Activated CD8-positive, alpha-beta memory T cell treated with anti-CD3 and anti-CD28 coated beads, Interleukin-2, amount 50 U/mL, for 1 hour (primary cell): ENCODE results near the gene GRAP2.

Experiments
- DNase-seq: peaks from one replicate; pipeline ENCODE4 v3.0.0-alpha.2; 2020; ENCODE audit errors: extremely low read depth

Gene GRAP2

DNA sequence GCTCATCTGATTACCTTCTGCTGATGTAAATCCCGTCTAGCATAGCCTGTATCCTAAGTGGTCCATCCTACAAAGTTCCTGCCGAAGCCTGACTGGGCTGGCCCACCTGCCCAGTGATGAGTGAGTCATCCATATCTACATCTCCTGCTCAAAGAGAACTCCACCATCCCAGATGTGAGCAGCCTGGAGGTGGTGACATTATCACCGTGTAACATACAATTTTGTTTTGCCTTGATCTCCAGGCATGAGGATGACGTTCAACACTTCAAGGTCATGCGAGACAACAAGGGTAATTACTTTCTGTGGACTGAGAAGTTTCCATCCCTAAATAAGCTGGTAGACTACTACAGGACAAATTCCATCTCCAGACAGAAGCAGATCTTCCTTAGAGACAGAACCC, 64.9 kb downstream of the GRAP2 start:
- no peak for DNase-seq

GRCh38 chr22:39966470-39966869, 65.6 kb downstream of the GRAP2 start:
- no peak for DNase-seq

GRCh38 chr22:39967103-39967829, 66.4 kb downstream of the GRAP2 start:
- DNase-seq = no peak

DNA sequence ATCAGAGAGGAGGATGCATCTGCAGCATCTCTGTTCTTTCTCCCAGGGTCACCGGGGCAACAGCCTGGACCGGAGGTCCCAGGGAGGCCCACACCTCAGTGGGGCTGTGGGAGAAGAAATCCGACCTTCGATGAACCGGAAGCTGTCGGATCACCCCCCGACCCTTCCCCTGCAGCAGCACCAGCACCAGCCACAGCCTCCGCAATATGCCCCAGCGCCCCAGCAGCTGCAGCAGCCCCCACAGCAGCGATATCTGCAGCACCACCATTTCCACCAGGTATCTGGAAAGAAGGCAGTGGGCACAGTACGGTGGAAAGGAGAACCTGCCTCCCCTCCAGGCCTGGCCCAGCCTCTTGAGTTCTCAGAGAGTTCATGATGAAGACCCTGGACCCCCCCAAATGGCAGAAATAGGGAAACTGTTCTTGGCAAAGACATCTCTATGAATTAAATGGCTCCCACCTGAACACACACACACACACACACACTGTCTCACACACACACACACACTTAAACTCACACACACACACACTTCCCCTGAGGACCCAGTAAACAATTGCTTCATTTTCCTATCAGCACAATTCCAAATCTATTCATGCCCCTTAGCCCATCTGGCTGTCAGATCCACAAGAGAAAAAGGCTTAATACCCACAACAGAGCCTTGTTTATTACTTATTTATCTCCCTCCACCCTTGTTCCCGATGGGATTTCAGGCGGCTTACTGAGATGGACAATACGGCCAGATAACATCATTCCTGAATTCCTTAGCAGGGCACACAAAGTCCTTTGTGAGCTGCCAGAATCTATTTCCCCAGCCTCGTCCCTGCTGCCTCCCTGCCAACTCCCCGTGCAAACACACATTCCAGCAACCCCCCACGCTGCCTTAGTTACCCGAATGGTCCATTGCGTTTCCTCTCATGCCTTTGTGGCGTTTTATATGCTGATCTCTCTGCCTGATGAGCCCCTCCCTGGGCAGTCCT, 67.4 kb downstream of the GRAP2 start:
- no peak for DNase-seq

- no peak for DNase-seq
These were observed 69.9 kb downstream of the GRAP2 start for GRCh38 chr22:39970742-39971141.

DNA sequence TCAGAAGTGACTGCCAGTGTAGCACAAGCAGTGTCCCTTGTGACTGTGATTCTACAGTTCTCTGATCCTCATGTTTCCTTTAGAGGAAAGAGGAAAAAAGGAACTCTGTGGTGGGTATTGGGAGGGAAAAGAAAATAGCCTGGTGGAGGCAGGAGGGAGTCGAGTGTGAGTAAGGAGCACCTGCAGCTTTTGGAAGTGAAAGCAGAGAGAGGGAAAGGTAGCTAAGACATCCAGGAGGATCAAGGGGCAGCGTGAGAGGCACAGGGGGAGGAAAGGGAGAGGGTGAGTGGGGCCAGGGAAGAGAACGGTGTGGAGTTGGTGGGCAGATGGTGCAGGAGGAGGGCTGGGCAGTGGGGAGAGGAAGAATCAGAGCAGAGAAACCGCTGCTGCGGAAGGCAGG, 71.8 kb downstream of the GRAP2 start:
- no peak for DNase-seq

DNA sequence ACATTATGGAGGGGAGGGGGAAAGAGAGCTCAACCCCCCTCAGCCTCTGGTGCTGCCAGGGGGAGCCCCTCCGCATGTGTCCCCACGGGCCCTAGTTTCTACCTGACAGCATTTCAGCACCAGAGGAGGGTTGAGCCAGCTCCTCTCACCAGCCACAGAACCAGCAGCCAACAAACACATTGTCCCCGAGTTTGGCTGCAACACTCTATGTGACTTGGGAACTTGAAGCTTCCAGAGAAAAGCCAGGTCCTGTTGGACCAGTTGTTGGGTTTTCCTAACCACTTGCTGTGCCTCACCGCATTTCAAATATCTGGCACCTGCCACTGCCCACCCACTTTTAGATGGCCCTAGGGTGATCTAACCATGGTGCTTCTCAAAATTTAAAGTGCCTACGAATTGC, 72.8 kb downstream of the GRAP2 start:
- DNase-seq = no peak

DNA sequence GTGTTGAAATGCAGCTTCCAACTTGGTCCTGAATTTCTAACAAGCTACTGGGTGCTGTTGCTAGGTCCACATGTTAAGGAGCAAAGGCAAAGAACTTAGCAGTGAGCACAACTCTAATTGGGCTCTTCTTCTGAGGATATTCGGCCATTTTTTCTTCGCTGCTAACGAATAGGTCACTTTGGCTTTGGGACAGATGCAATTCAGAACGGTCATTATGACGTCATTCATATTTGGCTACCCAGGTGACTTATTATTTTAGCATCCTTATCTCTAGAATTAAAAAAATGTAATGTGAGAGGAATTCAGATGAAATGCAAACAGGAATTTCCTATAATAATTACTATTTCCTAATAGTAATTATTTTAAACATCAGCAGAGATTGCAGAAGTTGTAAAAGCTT, 73.2 kb downstream of the GRAP2 start:
- DNase-seq = no peak

DNA sequence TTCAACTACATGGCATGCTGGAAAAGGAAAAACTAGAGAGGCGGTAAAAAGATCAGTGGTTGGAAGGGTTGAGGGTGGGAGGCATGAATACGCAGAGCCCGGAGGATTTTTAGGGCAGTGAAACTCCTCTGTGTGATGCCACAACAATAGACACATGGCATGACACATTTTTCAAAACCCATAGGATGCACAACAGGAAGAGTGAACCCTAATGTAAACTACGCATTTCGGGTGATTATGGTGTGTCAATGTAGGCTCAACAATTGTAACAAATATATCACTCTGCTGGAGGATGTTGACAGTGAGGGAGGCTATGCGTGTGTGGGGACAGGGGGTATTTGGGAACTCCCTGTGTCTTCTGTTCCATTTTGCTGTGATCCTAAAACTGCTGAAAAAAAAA, 78.2 kb downstream of the GRAP2 start:
- DNase-seq = no peak

DNA sequence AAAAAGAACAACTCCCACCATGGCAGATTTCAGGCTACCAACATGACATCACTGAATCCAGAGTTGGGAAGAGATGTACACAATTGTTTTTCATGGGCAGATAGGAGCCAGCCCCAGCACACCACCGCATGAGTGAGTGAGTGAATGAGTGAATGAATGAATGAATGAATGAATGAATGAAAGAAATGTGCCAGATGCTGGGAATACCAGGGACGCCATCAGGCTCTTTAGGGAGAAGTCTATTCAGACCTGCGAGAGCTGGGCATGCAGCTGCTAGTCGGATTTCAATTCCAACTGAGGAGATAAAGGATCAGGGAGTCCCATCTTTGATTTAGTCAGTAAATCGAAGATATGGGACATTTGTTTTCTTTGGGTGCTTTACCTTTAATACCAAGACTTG, 78.6 kb downstream of the GRAP2 start:
- no peak for DNase-seq

DNA sequence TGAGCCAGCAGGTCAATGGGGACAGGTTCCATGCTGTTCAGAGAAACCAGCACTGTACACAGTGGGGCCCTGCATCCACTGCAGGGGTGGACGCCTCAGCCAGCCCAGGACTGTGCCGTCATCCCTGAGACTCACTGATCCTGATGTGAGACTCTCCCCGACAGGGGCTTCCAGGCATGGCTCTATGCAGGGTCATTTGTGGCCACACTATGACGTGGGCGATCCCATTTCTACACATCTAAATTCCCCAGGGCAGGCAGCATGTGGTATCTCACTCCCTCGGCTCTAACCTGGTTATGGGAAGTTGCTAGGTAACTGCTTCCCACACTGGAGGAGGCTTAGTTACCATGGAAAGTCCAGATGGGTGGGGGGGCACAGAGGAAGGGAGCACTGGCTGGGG, 79.7 kb downstream of the GRAP2 start:
- no peak for DNase-seq

- DNase-seq = no peak
These were observed 82.5 kb downstream of the GRAP2 start for GRCh38 chr22:39983346-39983745.

- no peak for DNase-seq
These were observed 83.1 kb downstream of the GRAP2 start for GRCh38 chr22:39984006-39984405.

GRCh38 chr22:39984746-39985145, 83.9 kb downstream of the GRAP2 start:
- no peak for DNase-seq

- DNase-seq = no peak
These were observed 84.6 kb downstream of the GRAP2 start for GRCh38 chr22:39985383-39986035.

- DNase-seq = no peak
These were observed 87.7 kb downstream of the GRAP2 start for GRCh38 chr22:39988386-39989114.

DNA sequence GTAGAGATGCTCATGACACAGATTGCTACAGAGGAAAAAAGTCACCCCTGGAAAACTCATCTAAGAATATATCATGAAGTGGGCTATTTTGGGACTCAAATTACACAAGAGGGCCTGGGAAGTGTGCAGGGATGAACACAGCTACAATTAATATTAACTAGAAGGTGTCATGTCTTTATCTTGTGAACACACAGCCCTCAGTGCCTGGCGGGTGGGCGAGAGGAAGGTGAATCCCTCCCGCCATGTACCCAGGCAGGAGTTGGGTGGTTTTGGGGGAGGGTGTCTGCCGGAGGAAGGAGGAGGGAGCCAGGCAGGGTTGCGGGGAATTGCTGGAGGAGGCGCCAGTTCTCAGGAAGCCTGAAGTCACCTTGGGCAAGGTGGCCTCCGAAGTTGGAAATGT, 88.7 kb downstream of the GRAP2 start:
- no peak for DNase-seq

GRCh38 chr22:39990686-39991085, 89.8 kb downstream of the GRAP2 start:
- no peak for DNase-seq

DNA sequence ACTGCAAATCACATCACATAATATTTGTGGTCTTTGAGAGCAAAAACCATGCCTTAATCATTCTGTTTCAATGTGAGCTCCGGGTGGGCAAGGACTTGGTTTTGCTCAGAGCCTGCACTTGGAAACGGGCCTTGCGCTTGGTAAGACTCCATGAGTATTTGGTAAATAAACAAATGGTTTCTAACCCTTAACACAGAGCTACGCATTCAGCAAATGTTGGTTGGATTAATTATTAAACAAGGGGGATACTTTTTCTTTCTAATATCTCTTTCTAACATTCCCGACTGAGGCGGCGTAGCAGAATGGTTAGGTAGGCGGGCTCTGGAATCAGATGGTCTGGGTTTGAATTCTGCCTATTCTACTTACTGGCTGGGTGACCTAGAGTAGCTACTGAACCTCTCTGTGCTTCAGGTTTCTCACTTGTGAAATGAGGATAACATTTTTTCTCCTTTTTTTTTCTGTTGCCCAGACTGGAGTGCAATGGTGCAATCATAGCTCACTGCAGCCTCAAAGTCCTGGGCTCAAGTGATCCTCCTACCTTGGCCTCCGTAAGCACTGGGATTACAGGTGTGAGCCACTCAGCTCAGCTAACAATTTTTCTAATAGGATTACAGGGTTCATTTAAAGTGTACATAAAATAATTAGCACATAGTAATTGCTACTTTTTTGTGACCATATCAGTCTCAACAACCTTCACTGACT, 90.4 kb downstream of the GRAP2 start:
- no peak for DNase-seq

- DNase-seq = no peak
These were observed 91.4 kb downstream of the GRAP2 start for GRCh38 chr22:39992088-39992826.
